LNCaP clone FGC (cell line): ENCODE measurements around the gene POLR3GL.

ENCODE experiments used
- DNase-seq: peaks from one replicate; pipeline ENCODE4 v3.0.0-alpha.2; 2011; ENCODE audit warnings: low read depth
- H3K4me3 ChIP-seq: 2 replicates; pipeline ENCODE4 v1.5.1; 2011; ENCODE audit warnings: mild to moderate bottlenecking, low read depth, low read length, control low read depth
- CTCF ChIP-seq: IDR thresholded peaks from 2 replicates; pipeline ENCODE4 v1.5.1; 2012; ENCODE audit warnings: mild to moderate bottlenecking; ENCODE audit not compliant: control insufficient read depth, insufficient read depth; ENCODE audit errors: extremely low read depth

POLR3GL gene

GRCh38 chr1:145994391-145995120 is 30.1 kb downstream of the POLR3GL start:
- DNase-seq = no peak
- peak overlapping the region; percentile 86 for H3K4me3 ChIP-seq
- no peak for TF ChIP-seq CTCF

- H3K4me3 ChIP-seq = peak overlapping the region; percentile 86
- no peak for TF ChIP-seq CTCF
- DNase-seq = no peak
These were observed 30.8 kb downstream of the POLR3GL start for GRCh38 chr1:145995148-145995881.

- TF ChIP-seq CTCF = no peak
- H3K4me3 ChIP-seq = peak overlapping the region; percentile 86
- no peak for DNase-seq
These were observed 31.5 kb downstream of the POLR3GL start for GRCh38 chr1:145995964-145996432.

GRCh38 chr1:145996433-145997015 is 32.0 kb downstream of the POLR3GL start, which contains the start of gene TXNIP:
TXNIP (minus strand) TSS chr1:145996579; CDS start chr1:145996266, 313 bp downstream.
- peak; percentile 95 for DNase-seq
- no peak for TF ChIP-seq CTCF

GRCh38 chr1:145997016-145997717 is 32.7 kb downstream of the POLR3GL start:
- no peak for TF ChIP-seq CTCF
- DNase-seq = no peak
- peak overlapping the region; percentile 86 for H3K4me3 ChIP-seq

More at GRCh38 chr1:145996433-145997015, 32.0 kb downstream of the POLR3GL start, which contains the start of gene TXNIP:
- peak within 1 kb of the TSS; percentile 86 for H3K4me3 ChIP-seq

- no peak for DNase-seq
- no peak for TF ChIP-seq CTCF
- peak overlapping the region; percentile 86 for H3K4me3 ChIP-seq
These were observed 33.2 kb downstream of the POLR3GL start for GRCh38 chr1:145997718-145998023.
